GM18505 (cell line): ENCODE data around the gene PIP5K1C.

ENCODE experiments used
- ATAC-seq: cut with Tn5 transposase; IDR thresholded peaks from one replicate; pipeline ENCODE4 v1.9.1; 2021; ENCODE audit not compliant: unreplicated experiment
- POLR2A ChIP-seq: IDR thresholded peaks from 4 replicates; pipeline ENCODE4 v1.6.1; 2011; ENCODE audit warnings: borderline replicate concordance; ENCODE audit not compliant: insufficient read depth, insufficient read length; ENCODE audit errors: extremely low read depth

The PIP5K1C gene

GRCh38 chr19:3695124-3695733 is 5.0 kb downstream of the PIP5K1C start:
- no peak for ATAC-seq
- TF ChIP-seq POLR2A, result no peak

DNA sequence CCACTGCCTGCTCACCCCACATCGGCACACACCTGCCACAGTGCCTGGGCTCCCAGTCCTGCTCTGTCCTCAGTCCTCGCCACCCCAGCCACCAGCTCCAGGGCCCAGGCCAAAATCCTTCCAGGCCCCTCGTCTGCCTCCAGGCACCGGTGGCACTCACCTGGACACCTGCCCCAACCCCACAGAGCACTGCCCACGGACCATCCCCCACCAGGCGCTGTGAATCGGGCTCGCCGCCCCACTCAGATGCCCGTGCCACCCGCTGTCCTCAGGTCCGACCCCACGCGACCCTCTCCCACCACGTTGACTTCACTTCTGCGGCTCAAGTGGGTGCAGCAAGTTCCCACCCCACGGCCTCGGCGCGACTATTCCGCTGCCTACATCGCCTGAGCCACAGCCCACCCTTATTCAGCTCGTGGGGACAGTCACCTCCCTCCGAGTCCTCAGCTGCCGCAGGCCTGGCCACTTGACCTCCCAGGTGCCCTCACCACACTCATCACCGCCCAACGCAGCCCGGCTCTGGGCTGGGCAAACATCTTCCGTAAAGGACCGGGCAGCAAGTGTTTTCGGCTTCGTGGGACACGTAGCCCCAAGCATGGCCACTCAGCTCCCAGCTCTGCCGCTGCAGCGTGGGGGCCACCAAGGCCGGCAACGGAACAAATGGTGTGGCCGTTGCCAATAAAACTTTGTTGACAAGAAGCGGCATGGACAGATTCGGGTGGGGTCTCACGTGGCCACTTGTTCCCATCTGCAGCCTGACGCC is 5.7 kb downstream of the PIP5K1C start:
- no peak for TF ChIP-seq POLR2A
- ATAC-seq, result no peak

GRCh38 chr19:3693025-3693925 is 7.0 kb downstream of the PIP5K1C start:
- no peak for ATAC-seq
- TF ChIP-seq POLR2A, result no peak

- TF ChIP-seq POLR2A, result no peak
- ATAC-seq, result no peak
Observed at GRCh38 chr19:3692141-3693024, 7.9 kb downstream of the PIP5K1C start.

GRCh38 chr19:3691726-3692125 is 8.5 kb downstream of the PIP5K1C start:
- no peak for TF ChIP-seq POLR2A
- no peak for ATAC-seq

- no peak for ATAC-seq
- no peak for TF ChIP-seq POLR2A
Observed at GRCh38 chr19:3691372-3691716, 8.9 kb downstream of the PIP5K1C start.

DNA sequence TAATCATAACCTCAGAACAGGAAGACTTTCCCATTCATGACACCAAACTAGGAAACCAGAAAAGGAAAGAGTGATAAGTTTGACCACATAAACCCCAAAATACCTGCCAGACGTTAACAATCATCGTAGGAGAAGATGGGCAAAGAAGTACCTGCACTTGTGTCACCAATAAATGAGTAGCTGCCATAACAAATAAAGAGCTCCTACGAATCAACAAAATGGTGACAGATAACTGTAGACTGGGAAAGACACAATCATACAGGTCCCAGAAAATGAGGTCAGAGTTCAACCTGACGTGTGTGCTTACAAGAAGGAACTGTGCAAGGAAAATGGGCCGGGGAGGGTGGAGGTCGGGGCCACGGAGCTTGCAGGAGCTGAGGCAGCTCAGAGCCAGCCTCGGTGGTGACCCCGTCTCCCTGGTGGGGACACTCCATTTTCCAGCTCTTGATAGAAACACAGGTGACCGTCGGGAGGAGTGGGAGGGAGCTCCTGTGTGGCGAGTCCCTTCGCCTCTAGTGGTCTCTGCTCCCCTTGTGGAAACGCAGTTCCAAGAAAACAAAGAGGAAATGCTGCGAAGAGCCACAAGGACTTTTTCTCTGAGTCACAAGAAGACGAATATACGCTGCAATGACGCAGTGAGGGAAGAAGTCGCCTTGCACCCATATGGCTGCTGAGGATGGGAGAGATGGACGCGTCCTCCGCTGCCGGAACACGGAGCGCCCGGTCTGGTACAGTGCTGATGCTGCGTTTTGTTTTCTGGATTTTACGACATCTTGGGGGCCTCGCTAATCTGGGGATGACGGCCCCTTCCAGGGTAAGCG is 9.5 kb downstream of the PIP5K1C start:
- TF ChIP-seq POLR2A, result no peak
- no peak for ATAC-seq

DNA sequence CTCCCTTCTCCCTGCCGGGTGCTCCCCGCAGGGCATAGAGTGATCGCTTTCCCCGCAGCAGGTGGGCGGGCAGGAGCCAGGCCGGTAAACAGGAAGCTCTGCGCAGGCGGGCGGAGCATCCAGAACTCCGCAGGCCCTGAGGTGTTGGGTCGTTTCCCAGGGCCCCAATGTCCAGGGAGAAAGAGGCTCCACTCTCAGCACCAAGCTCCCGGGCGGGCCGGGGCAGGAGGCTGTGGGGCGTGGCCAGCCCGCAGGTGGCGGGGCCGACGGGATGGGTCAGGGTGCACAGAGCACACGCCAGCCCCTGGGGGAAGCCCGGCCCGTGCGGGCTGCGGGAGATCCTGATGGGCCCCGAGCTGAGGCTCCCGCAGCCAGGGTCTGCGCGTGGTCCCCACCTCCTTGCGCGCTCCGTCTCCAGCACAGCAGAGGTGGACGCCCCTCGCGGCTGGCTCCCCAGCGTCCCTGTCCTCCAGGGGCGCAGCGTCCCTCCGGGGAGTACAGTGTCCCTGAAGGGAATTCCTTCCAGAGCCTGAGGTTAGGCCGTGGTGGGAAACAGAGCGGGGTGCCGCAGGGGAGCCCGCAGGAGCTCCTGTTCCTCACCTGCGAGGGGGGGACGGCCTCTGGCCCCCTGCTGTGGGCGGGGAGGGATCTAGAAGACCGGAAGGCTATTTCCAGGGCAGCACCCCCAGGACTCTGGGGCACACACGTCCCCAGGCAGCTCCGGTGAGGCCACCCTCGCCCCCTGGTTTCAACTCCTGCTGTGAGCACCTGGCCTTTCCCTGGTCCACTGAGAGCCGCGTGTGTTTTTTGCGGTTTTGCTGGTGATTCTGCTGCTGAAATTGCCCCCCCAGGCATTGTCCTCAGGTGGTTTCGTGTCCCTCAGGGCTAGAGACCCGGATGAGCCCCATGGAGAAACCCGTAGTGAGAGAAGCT is 12.2 kb downstream of the PIP5K1C start:
- TF ChIP-seq POLR2A, result no peak
- ATAC-seq, result no peak

- ATAC-seq, result no peak
- no peak for TF ChIP-seq POLR2A
Observed at GRCh38 chr19:3687393-3687773, 12.9 kb downstream of the PIP5K1C start.

DNA sequence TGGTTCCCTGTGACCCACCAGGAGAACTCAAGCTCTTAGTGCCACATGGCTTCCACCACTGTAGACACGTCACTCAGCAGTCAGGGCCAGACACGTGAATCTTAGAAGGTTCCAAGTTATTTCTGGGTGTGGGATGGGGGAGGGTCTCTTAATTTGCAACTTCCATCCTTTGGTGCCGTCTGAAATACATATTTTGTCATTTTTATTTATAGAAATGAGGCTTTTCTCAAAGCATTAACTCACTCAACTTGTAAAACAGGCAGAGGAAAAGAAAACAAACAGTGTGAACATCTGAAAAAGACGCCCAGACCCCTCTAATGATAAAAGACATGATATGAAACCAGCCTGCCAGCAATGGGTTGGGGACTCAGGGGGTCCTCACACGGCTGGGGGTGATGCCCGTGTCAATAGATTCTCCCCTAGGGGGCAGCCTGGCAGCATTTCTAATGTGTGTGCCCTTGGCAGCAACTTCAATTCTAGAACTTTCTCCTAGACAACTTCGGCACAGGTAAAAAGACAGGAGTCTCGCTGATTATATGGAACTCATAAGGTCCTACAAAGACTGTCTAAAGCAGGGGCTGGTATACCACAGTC is 15.4 kb downstream of the PIP5K1C start:
- TF ChIP-seq POLR2A, result no peak
- ATAC-seq, result no peak

- no peak for TF ChIP-seq POLR2A
- no peak for ATAC-seq
Observed at GRCh38 chr19:3684054-3684816, 16.0 kb downstream of the PIP5K1C start.
